Measurements from ENCODE around the gene COQ2. TPM values are rescaled to one million over a fixed set of nuclear protein-coding genes. Genes with fewer than 3 reads are reported as not detected.

Gene COQ2
- total and polyA plus RNA-seq, 12 donors = 10.5 to 32.8 (median 25.9) TPM

DNA sequence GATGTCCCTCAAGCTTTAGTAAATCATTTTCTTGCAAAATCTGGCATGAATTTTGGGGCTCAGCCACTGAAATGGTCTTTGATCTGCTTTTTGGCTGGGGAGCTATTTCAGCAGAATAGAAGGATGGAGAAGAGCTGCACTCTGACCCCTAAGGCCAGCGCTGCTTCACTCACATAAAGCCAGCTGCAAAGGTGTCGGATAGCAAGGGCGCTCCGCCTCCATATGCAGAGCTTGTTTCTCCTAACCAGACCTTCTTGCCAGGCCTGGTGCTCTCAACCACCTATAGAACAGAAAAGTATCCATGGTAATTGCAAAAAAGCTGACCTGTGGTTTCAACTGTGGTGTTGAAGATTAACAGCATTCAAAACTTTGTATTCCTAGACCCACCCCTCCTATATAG is 24.1 kb upstream of the COQ2 start:
- intact Hi-C loops (cut with DNase I) = no loop called here
- WGBS, 2 donors = 67 to 75% methylated on average over 4 of the region's 4 CpGs
- ATAC-seq = no peak

DNA sequence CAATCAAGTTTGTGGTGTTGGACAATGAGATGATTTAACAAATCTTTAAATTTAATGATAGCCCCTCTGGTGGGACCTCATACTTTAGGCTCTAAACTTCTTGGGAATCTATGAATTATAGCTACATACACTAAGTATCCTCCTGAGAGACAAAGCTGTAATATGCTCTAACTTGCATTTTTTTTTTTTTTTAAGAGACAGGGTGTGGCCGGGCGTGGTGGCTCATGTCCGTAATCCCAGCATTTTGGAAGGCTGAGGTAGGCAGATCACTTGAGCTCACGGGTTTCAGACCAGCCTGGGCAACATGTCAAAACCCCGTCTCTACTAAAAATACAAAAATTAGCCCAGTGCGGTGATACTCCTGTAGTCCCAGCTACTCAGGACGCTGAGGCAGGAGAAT is 23.3 kb upstream of the COQ2 start:
- WGBS, 2 donors = 79 to 82% methylated on average over 7 of the region's 7 CpGs
- Histone ChIP-seq H3K27ac (no peak overlapping the region), H3K4me1 (no peaks in the 10 kb centered on the region), H3K27me3 (peaks cover 0 to 9% (median 0%) of the 10 kb centered on the region in 7 donors), H3K9me3 (no peaks in the 10 kb centered on the region), H3K36me3 (peaks cover 0 to 20% (median 0%) of the 10 kb centered on the region in 9 donors), H3K4me3 (no peak overlapping the region)
- DNase-seq (no peak), ATAC-seq (no peak)
- intact Hi-C loops (cut with DNase I) = no loop called here
- TF ChIP-seq, protein P1, sequence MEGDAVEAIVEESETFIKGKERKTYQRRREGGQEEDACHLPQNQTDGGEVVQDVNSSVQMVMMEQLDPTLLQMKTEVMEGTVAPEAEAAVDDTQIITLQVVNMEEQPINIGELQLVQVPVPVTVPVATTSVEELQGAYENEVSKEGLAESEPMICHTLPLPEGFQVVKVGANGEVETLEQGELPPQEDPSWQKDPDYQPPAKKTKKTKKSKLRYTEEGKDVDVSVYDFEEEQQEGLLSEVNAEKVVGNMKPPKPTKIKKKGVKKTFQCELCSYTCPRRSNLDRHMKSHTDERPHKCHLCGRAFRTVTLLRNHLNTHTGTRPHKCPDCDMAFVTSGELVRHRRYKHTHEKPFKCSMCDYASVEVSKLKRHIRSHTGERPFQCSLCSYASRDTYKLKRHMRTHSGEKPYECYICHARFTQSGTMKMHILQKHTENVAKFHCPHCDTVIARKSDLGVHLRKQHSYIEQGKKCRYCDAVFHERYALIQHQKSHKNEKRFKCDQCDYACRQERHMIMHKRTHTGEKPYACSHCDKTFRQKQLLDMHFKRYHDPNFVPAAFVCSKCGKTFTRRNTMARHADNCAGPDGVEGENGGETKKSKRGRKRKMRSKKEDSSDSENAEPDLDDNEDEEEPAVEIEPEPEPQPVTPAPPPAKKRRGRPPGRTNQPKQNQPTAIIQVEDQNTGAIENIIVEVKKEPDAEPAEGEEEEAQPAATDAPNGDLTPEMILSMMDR (IDR thresholded peaks at IDR 0.05) = no peak

More for the DNA sequence above, 24.1 kb upstream of the COQ2 start:
- H3K36me3 ChIP-seq = peaks cover 0 to 20% (median 0%) of the 10 kb centered on the region in 9 donors
- H3K4me3 ChIP-seq = no peak overlapping the region
- no peaks in the 10 kb centered on the region for H3K9me3 ChIP-seq
- no peak for DNase-seq
- no peak overlapping the region for H3K27ac ChIP-seq
- TF ChIP-seq, protein P1 (IDR thresholded peaks at IDR 0.05) = no peak
- H3K4me1 ChIP-seq = no peaks in the 10 kb centered on the region
- H3K27me3 ChIP-seq = peaks cover 0 to 9% (median 0%) of the 10 kb centered on the region in 7 donors

DNA sequence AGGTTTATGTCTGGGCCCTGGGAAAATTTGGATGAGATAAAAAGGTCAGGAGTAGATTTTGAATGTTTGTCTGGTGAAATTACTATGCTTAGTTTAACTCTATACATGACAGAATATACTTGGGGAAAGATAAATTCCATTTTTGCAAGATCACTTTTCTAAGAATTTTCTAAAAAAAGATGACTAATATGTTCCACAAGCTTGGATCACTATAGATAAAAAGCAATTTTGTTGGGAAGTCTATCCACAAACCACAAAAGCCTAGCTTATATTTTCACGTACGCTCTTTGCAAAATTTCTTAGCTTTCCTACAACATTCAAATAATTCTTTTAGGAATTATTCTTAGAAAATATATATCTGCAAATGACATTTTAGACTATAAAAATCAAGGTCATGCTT is 20.6 kb upstream of the COQ2 start:
- no peak overlapping the region for H3K4me3 ChIP-seq
- H3K4me1 ChIP-seq = no peaks in the 10 kb centered on the region
- intact Hi-C loops (cut with DNase I) = no loop called here
- ATAC-seq (no peak), DNase-seq (no peak)
- TF ChIP-seq, protein P1 (IDR thresholded peaks at IDR 0.05) = no peak
- H3K27ac ChIP-seq = no peak overlapping the region
- H3K9me3 ChIP-seq = no peaks in the 10 kb centered on the region
- H3K36me3 ChIP-seq = peaks cover 0 to 24% (median 0%) of the 10 kb centered on the region in 9 donors
- WGBS, 2 donors = 93 to 94% methylated on average over 2 of the region's 2 CpGs
- peaks cover 0 to 19% (median 0%) of the 10 kb centered on the region in 7 donors for H3K27me3 ChIP-seq

DNA sequence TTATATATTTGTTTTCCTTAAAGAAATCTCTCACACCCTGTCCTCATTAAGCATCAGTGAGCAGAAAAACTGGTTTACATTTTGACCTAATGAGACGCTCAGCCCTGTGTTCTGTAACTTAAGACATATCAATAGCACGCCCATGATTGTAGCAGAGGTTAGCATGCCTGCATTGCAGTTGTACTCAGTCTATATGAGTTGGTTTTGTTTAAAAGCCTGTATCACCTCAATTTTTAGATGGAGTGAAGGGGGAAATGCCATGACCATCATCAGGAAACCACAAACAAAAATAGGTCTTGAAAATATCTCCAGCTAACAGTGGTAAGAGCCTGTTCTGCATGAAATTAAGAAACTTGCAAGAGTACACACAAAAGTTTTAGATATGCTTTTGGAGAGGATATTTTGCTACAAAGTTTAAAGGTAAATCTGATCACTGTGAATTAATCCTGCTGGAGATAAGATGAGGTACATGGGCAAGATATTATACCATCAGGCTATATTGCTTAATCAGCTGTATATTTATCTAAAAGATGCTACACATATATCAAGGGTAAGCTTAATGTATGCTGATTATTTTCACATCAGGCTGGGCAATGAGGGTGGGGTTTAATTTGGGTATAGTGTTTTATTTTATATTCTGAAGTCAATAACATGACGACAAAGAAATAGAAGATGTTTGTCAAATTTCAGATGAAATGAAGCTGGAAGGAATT is 13.1 kb upstream of the COQ2 start:
- Histone ChIP-seq H3K27me3 (peaks cover 0 to 19% (median 0%) of the 10 kb centered on the region in 7 donors), H3K4me1 (peaks cover 0 to 5% (median 0%) of the 10 kb centered on the region in 9 donors), H3K9me3 (no peaks in the 10 kb centered on the region), H3K27ac (no peak overlapping the region), H3K4me3 (no peak overlapping the region), H3K36me3 (peaks cover 0 to 16% (median 0%) of the 10 kb centered on the region in 9 donors)
- 84% methylated on average over 3 of the region's 3 CpGs for WGBS, 2 donors
- ATAC-seq (no peak), DNase-seq (no peak)
- intact Hi-C loops (cut with DNase I) = no loop called here
- TF ChIP-seq, protein P1 (IDR thresholded peaks at IDR 0.05) = no peak
